Measurements from ENCODE around the gene ARHGAP24. TPM values are rescaled to one million over a fixed set of nuclear protein-coding genes. Genes with fewer than 3 reads are reported as not detected.

The ARHGAP24 gene
- total and polyA plus RNA-seq, 10 of the 15 experiments (the other 5 are each of a cell fraction or from before 2014, with no cell fraction given), result 0.10 to 4.2 (median 0.52) TPM

DNA sequence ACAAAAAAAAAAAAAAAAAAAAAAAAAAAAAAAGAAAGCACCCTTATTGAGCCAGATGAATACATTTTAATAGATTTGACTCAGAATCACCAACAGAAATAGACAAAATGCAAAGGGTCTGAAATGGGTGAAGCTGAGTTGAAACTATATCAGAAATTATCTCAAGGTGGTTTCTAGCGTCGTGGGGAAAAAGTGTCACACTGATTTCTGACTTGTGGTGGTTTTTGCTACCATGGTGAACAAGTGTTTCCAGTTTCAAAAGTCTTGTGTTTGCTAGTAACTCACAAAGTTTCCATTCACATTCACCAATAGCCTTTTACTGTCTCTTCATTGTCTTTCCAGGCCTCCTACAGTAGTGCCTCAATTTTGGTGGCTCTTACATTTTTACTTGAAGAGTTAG, 135.5 kb downstream of the ARHGAP24 start (continued):
- TF ChIP-seq CBX3 (IDR thresholded peaks at IDR 0.05; ENCODE audit: borderline replicate concordance, low read depth) (no peak), NFIC (IDR thresholded peaks at IDR 0.05; ENCODE audit: low read depth, low read length) (peak; percentile 90), ATF7 (IDR thresholded peaks at IDR 0.05; ENCODE audit: low read depth) (peak; percentile 46; the same call in 1 of the 2 replicates), POU2F2 (IDR thresholded peaks at IDR 0.05; ENCODE audit: borderline replicate concordance, low read depth, low read length) (peak; percentile 65; the same call in 2 of the 3 replicates), PKNOX1 (IDR thresholded peaks at IDR 0.05) (peak; percentile 47), BCLAF1 (IDR thresholded peaks at IDR 0.05) (no peak), PAX5 (IDR thresholded peaks at IDR 0.05; ENCODE audit: borderline replicate concordance, low read depth, low read length) (peak; percentile 54; the same call in 1 of the 2 replicates), WRNIP1 (IDR thresholded peaks at IDR 0.05; ENCODE audit: borderline replicate concordance, low read depth, low read length) (no peak), CHD4 (IDR thresholded peaks at IDR 0.05) (no peak), BHLHE40 (IDR thresholded peaks at IDR 0.05; ENCODE audit: borderline replicate concordance in 1 of 2, low read depth in 2 of 2, low read length in 1 of 2) (no peak), PRDM15 (CRISPR knock-in tag; IDR thresholded peaks at IDR 0.05) (no peak)
- TF ChIP-seq, protein P1, sequence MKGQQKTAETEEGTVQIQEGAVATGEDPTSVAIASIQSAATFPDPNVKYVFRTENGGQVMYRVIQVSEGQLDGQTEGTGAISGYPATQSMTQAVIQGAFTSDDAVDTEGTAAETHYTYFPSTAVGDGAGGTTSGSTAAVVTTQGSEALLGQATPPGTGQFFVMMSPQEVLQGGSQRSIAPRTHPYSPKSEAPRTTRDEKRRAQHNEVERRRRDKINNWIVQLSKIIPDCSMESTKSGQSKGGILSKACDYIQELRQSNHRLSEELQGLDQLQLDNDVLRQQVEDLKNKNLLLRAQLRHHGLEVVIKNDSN (IDR thresholded peaks at IDR 0.05; ENCODE audit: borderline replicate concordance, extremely low read length, insufficient read depth, low read depth, low read length), result no peak
- TF ChIP-seq, protein P2, sequence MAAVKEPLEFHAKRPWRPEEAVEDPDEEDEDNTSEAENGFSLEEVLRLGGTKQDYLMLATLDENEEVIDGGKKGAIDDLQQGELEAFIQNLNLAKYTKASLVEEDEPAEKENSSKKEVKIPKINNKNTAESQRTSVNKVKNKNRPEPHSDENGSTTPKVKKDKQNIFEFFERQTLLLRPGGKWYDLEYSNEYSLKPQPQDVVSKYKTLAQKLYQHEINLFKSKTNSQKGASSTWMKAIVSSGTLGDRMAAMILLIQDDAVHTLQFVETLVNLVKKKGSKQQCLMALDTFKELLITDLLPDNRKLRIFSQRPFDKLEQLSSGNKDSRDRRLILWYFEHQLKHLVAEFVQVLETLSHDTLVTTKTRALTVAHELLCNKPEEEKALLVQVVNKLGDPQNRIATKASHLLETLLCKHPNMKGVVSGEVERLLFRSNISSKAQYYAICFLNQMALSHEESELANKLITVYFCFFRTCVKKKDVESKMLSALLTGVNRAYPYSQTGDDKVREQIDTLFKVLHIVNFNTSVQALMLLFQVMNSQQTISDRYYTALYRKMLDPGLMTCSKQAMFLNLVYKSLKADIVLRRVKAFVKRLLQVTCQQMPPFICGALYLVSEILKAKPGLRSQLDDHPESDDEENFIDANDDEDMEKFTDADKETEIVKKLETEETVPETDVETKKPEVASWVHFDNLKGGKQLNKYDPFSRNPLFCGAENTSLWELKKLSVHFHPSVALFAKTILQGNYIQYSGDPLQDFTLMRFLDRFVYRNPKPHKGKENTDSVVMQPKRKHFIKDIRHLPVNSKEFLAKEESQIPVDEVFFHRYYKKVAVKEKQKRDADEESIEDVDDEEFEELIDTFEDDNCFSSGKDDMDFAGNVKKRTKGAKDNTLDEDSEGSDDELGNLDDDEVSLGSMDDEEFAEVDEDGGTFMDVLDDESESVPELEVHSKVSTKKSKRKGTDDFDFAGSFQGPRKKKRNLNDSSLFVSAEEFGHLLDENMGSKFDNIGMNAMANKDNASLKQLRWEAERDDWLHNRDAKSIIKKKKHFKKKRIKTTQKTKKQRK (IDR thresholded peaks at IDR 0.05; ENCODE audit: low read depth, low read length), result no peak
- TF ChIP-seq, protein P3, sequence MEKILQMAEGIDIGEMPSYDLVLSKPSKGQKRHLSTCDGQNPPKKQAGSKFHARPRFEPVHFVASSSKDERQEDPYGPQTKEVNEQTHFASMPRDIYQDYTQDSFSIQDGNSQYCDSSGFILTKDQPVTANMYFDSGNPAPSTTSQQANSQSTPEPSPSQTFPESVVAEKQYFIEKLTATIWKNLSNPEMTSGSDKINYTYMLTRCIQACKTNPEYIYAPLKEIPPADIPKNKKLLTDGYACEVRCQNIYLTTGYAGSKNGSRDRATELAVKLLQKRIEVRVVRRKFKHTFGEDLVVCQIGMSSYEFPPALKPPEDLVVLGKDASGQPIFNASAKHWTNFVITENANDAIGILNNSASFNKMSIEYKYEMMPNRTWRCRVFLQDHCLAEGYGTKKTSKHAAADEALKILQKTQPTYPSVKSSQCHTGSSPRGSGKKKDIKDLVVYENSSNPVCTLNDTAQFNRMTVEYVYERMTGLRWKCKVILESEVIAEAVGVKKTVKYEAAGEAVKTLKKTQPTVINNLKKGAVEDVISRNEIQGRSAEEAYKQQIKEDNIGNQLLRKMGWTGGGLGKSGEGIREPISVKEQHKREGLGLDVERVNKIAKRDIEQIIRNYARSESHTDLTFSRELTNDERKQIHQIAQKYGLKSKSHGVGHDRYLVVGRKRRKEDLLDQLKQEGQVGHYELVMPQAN (conservative IDR thresholded peaks at IDR 0.05), result no peak
